Endodermal cell (in vitro differentiated cells): ENCODE measurements around the gene RS1. TPM values are rescaled to one million over a fixed set of nuclear protein-coding genes. Genes with fewer than 3 reads are reported as not detected.

ENCODE experiments used
- DNase-seq: peaks from one replicate; pipeline ENCODE4 v3.0.0-alpha.2; 2017
- H3K27ac ChIP-seq: 2 replicates; pipeline ENCODE4 v1.5.1; 2013; ENCODE audit warnings: mild to moderate bottlenecking, low read depth, low read length, moderate library complexity
- H3K27me3 ChIP-seq: 2 replicates; pipeline ENCODE4 v1.6.1; 2013; ENCODE audit warnings: mild to moderate bottlenecking, low read length, moderate library complexity; ENCODE audit not compliant: insufficient read depth, control insufficient read depth, poor library complexity, severe bottlenecking
- H3K36me3 ChIP-seq: 2 replicates; pipeline ENCODE4 v1.7.0; 2013; ENCODE audit warnings: mild to moderate bottlenecking, low read length, moderate library complexity; ENCODE audit not compliant: control insufficient read depth, insufficient read depth
- H3K4me1 ChIP-seq: one replicate; pipeline ENCODE4 v1.7.0; 2013; ENCODE audit warnings: low read length; ENCODE audit not compliant: control insufficient read depth, insufficient read depth
- H3K4me3 ChIP-seq: 2 replicates; pipeline ENCODE4 v1.5.1; 2013; ENCODE audit warnings: mild to moderate bottlenecking, low read length, moderate library complexity
- H3K9ac ChIP-seq: 2 replicates; pipeline ENCODE4 v1.6.1; 2013; ENCODE audit warnings: mild to moderate bottlenecking, low read length, moderate library complexity; ENCODE audit not compliant: poor library complexity, severe bottlenecking; ENCODE audit errors: extremely low read depth
- H3K9me3 ChIP-seq: 2 replicates; pipeline ENCODE4 v1.6.1; 2013; ENCODE audit warnings: mild to moderate bottlenecking, low read length, moderate library complexity; ENCODE audit not compliant: control insufficient read depth
- H3K27ac Mint-ChIP-seq: 2 replicates; pipeline ENCODE4 v1.8.0; 2020; ENCODE audit warnings: mixed read lengths
- H3K27me3 Mint-ChIP-seq: 2 replicates; pipeline ENCODE4 v1.8.0; 2021; ENCODE audit warnings: mild to moderate bottlenecking, mixed read lengths; ENCODE audit not compliant: insufficient read depth
- H3K36me3 Mint-ChIP-seq: 2 replicates; pipeline ENCODE4 v1.8.0; 2020; ENCODE audit warnings: low read depth, mixed read lengths
- H3K4me1 Mint-ChIP-seq: 2 replicates; pipeline ENCODE4 v1.8.0; 2020; ENCODE audit warnings: mixed read lengths
- H3K4me3 Mint-ChIP-seq: 2 replicates; pipeline ENCODE4 v1.8.0; 2020; ENCODE audit warnings: mild to moderate bottlenecking, moderate library complexity, mixed read lengths
- H3K9me3 Mint-ChIP-seq: 2 replicates; pipeline ENCODE4 v1.8.0; 2020; ENCODE audit warnings: mild to moderate bottlenecking, mixed read lengths
- WGBS, 2 experiments: methylation state at CpG; one replicate each; pipeline versions ENCODE4 v1.1.5 to v1.1.7; 2013; ENCODE audit warnings: missing lambda C conversion rate in 2 of 2, mixed read lengths in 1 of 2; ENCODE audit not compliant: insufficient coverage in 1 of 2, insufficient read length in 1 of 2; 5-methylcytosine and 5-hydroxymethylcytosine counted together
- total RNA-seq, 2 donors: library from RNA; stranded (reverse); fragmentation: NEBNext Ultra II Directional in 1 of 2; extraction: Animal tissue kit (Norgen Biotek cat#: 25700) in 1 of 2; gene quantifications; 2 replicates in 1 of 2; 3 replicates in 1 of 2; pipeline ENCODE4 v1.2.1, GENCODE V29; 2021
- TF ChIP-seq, protein P1 (sequence below): fragments of 200-600 bp; sonication (generic); conservative IDR thresholded peaks from 2 replicates; pipeline ENCODE4 v1.5.0; 2021; ENCODE audit warnings: antibody characterized with exemption, mild to moderate bottlenecking

RS1 gene
- total RNA-seq, 2 donors from 2014 or later, result not detected

DNA sequence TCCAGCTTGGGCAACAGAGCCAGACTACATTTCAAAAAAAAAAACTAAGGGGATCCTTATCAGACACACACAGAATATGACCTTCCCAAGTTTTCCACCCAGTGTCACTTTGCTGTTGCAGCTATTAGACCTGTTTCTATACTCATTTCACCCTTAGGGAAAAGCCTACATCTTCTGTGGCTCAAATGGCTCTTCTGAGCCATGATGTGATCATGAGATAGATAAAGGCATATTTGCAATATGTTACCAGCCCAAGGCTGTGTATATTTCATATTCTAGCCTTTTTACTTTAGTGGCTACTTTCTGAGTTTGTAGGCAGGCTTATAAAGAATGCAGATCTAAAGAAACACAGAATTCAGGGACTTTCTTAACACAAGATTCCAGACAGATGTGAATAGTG, 19.3 kb downstream of the RS1 start:
- no peaks in the 10 kb centered on the region for H3K4me1 ChIP-seq
- H3K9me3 Mint-ChIP-seq, result peaks cover 51% of the 10 kb centered on the region
- TF ChIP-seq, protein P1, sequence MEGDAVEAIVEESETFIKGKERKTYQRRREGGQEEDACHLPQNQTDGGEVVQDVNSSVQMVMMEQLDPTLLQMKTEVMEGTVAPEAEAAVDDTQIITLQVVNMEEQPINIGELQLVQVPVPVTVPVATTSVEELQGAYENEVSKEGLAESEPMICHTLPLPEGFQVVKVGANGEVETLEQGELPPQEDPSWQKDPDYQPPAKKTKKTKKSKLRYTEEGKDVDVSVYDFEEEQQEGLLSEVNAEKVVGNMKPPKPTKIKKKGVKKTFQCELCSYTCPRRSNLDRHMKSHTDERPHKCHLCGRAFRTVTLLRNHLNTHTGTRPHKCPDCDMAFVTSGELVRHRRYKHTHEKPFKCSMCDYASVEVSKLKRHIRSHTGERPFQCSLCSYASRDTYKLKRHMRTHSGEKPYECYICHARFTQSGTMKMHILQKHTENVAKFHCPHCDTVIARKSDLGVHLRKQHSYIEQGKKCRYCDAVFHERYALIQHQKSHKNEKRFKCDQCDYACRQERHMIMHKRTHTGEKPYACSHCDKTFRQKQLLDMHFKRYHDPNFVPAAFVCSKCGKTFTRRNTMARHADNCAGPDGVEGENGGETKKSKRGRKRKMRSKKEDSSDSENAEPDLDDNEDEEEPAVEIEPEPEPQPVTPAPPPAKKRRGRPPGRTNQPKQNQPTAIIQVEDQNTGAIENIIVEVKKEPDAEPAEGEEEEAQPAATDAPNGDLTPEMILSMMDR, result no peak
- peaks cover 10% of the 10 kb centered on the region for H3K4me1 Mint-ChIP-seq
- H3K9ac ChIP-seq, result no peak overlapping the region
- no peaks in the 10 kb centered on the region for H3K27me3 ChIP-seq
- H3K36me3 ChIP-seq, result no peaks in the 10 kb centered on the region
- H3K36me3 Mint-ChIP-seq, result no peaks in the 10 kb centered on the region
- no peak overlapping the region for H3K4me3 ChIP-seq
- H3K9me3 ChIP-seq, result no peaks in the 10 kb centered on the region
- no peak for DNase-seq
- H3K4me3 Mint-ChIP-seq, result no peak overlapping the region
- H3K27ac ChIP-seq, result no peak overlapping the region
- no peak overlapping the region for H3K27ac Mint-ChIP-seq
- no peaks in the 10 kb centered on the region for H3K27me3 Mint-ChIP-seq

DNA sequence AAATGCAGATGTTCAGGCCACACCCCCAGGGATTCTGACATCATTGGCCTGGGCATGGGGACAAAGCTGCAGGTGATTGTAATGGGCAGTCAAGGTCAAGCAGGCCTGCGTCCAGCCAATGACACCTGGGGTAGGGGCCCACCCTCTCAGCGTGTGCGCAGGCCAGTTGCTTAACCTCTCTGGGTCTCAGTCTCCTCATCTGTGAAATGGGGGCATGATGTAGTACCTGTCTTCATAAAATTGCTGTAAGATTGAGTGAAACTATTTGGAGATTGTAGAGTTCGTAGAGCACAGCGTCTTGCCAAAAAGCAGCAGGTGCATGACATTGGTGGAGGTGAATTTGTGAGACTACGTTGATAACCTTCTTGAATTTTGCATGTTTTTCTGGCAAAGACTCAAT, 21.2 kb downstream of the RS1 start:
- H3K27me3 Mint-ChIP-seq, result peaks cover 2% of the 10 kb centered on the region
- TF ChIP-seq, protein P1, result no peak
- no peaks in the 10 kb centered on the region for H3K36me3 ChIP-seq
- peaks cover 10% of the 10 kb centered on the region for H3K4me1 Mint-ChIP-seq
- no peak overlapping the region for H3K4me3 Mint-ChIP-seq
- H3K27ac ChIP-seq, result no peak overlapping the region
- H3K27me3 ChIP-seq, result no peaks in the 10 kb centered on the region
- 89 to 92% methylated on average over 2 to 6 of the region's 6 CpGs for WGBS, 2 experiments
- H3K4me1 ChIP-seq, result no peaks in the 10 kb centered on the region
- DNase-seq, result no peak
- no peaks in the 10 kb centered on the region for H3K9me3 ChIP-seq
- H3K9ac ChIP-seq, result no peak overlapping the region
- peaks cover 61% of the 10 kb centered on the region for H3K9me3 Mint-ChIP-seq
- peaks cover 2% of the 10 kb centered on the region for H3K36me3 Mint-ChIP-seq
- no peak overlapping the region for H3K4me3 ChIP-seq
- H3K27ac Mint-ChIP-seq, result no peak overlapping the region

DNA sequence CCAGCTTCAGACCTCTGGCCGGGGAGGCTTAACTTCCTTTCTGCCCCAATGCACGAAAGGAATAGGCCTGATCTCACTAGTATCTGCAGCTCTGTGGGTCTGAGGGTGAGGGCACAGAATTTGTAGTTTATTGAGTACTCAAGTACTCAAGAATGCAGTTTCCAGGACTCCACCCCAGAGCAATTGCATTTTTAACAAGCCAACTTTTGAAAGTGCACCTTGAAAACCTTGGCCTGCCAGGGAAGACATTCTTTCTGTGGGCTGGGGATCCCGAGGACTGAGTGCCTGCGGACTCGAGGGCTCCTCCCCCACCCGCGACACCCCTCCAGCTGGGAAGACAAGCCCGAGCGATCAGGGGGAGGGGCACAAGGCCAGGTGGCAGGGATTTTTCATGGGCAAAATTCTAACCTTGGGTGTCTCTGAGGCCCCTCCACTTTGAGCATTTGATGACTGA, 22.4 kb downstream of the RS1 start:
- no peak overlapping the region for H3K27ac Mint-ChIP-seq

More for the DNA sequence above, 22.4 kb downstream of the RS1 start:
- H3K27me3 ChIP-seq, result no peaks in the 10 kb centered on the region
- Mint-ChIP-seq H3K27me3 (peaks cover 8% of the 10 kb centered on the region), H3K9me3 (peaks cover 64% of the 10 kb centered on the region), H3K4me1 (peaks cover 10% of the 10 kb centered on the region), H3K4me3 (no peak overlapping the region), H3K36me3 (peaks cover 2% of the 10 kb centered on the region)
- no peak overlapping the region for H3K27ac ChIP-seq
- no peaks in the 10 kb centered on the region for H3K4me1 ChIP-seq
- no peak overlapping the region for H3K9ac ChIP-seq
- peak; percentile 64 for DNase-seq
- TF ChIP-seq, protein P1, result no peak
- H3K4me3 ChIP-seq, result no peak overlapping the region
- WGBS, 2 experiments, result 36% methylated on average over 9 of the region's 9 CpGs; no CpG with 5 or more reads in 1 of the 2 experiments
- no peaks in the 10 kb centered on the region for H3K36me3 ChIP-seq
- no peaks in the 10 kb centered on the region for H3K9me3 ChIP-seq
